GM18858 (cell line): ENCODE data around the gene WWOX.

ENCODE experiments used
- ATAC-seq: cut with Tn5 transposase; IDR thresholded peaks from one replicate; pipeline ENCODE4 v1.9.1; 2021; ENCODE audit not compliant: unreplicated experiment

Gene WWOX

GRCh38 chr16:78915811-78916345 lies 816.4 kb downstream of the WWOX start:
- ATAC-seq, result no peak

- no peak for ATAC-seq
These were observed 817.6 kb downstream of the WWOX start for GRCh38 chr16:78916928-78917545.

- no peak for ATAC-seq
These were observed 819.4 kb downstream of the WWOX start for GRCh38 chr16:78918805-78919305.

- ATAC-seq, result no peak
These were observed 820.4 kb downstream of the WWOX start for GRCh38 chr16:78919852-78920251.

- ATAC-seq, result no peak
These were observed 821.2 kb downstream of the WWOX start for GRCh38 chr16:78920621-78921020.

- no peak for ATAC-seq
These were observed 825.8 kb downstream of the WWOX start for GRCh38 chr16:78925083-78925767.

- no peak for ATAC-seq
These were observed 827.3 kb downstream of the WWOX start for GRCh38 chr16:78926723-78927210.

- no peak for ATAC-seq
These were observed 828.3 kb downstream of the WWOX start for GRCh38 chr16:78927766-78928165.

GRCh38 chr16:78929841-78930240 lies 830.4 kb downstream of the WWOX start:
- no peak for ATAC-seq

GRCh38 chr16:78930561-78930960 lies 831.1 kb downstream of the WWOX start:
- ATAC-seq, result no peak

GRCh38 chr16:78931267-78931666 lies 831.8 kb downstream of the WWOX start:
- no peak for ATAC-seq

- no peak for ATAC-seq
These were observed 832.2 kb downstream of the WWOX start for GRCh38 chr16:78931678-78932077.

- ATAC-seq, result no peak
These were observed 833.0 kb downstream of the WWOX start for GRCh38 chr16:78932355-78932943.

- ATAC-seq, result no peak
These were observed 836.6 kb downstream of the WWOX start for GRCh38 chr16:78936060-78936459.

- no peak for ATAC-seq
These were observed 840.1 kb downstream of the WWOX start for GRCh38 chr16:78939597-78939996.

- no peak for ATAC-seq
These were observed 843.3 kb downstream of the WWOX start for GRCh38 chr16:78942625-78943245.

- ATAC-seq, result no peak
These were observed 845.9 kb downstream of the WWOX start for GRCh38 chr16:78945336-78945735.

- ATAC-seq, result no peak
These were observed 847.1 kb downstream of the WWOX start for GRCh38 chr16:78946556-78946955.

- no peak for ATAC-seq
These were observed 851.3 kb downstream of the WWOX start for GRCh38 chr16:78950768-78951167.

- ATAC-seq, result no peak
These were observed 853.2 kb downstream of the WWOX start for GRCh38 chr16:78952630-78953029.

- no peak for ATAC-seq
These were observed 854.1 kb downstream of the WWOX start for GRCh38 chr16:78953526-78953925.
